GM21529 (cell line): ENCODE results near the gene CIITA.
"Not testable (repeated sequence)": the region's sequence is repeated elsewhere in the genome, so short reads cannot be mapped to it uniquely, and the experiment has no call there.

ENCODE experiments used
- ATAC-seq: cut with Tn5 transposase; IDR thresholded peaks from one replicate; pipeline ENCODE4 v1.9.1; 2021; ENCODE audit not compliant: unreplicated experiment

The CIITA gene

DNA sequence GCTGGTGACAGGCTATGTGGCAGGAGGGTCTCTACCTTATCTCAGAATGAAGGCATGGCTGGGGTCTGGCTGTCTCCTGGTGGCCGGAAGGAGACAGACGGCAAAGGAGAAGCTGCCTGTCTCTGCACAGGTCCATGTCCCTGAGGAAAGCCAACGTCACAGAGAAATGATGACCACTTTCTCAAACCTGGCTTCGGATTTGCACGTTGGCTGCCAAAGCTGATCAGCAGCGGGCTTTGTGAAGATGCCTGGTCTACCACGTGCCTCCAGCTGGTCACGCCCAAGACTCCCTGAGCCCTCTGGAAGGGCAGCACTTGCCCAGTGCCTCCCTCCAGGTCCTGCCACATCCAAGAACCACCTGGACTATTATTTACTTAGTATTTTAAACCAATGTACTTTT, 56.9 kb downstream of the CIITA start:
- ATAC-seq, result no peak

DNA sequence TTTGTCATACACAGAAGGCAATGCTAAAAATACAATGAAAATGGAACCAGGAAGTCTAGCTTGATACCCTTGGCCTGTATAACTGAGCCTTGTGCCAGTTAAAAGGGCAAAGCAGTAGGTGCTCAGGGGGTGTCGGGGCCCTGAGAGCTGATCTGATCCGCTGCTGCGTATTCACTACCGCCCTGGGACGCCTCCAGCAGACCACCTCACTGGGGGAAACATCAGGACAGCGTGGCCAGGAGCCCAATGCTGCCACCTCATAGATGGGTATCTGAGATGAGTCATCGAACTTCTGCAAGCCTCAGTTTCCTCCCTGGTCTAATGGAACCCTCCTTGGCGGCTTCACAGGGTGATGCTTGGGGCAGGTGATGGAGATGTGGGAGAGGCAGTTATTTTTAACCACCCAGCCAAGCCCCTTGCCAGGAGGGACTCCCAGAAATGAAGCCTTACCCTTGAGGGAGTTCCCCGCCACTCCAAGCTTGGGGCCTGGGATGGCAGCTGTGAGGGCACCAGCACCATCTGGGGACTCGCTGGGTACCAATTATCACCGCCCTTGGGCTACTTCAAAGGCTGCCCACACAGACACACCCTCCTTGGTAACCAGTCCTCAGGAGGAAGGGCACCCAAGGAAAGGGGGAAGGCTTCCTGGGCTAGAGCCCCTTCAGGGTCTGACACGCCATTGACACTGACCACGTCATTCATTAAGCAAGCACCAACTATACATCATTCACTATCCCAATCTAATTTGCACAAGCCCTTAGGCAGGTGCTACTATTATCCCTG, 57.5 kb downstream of the CIITA start:
- ATAC-seq, result no peak

DNA sequence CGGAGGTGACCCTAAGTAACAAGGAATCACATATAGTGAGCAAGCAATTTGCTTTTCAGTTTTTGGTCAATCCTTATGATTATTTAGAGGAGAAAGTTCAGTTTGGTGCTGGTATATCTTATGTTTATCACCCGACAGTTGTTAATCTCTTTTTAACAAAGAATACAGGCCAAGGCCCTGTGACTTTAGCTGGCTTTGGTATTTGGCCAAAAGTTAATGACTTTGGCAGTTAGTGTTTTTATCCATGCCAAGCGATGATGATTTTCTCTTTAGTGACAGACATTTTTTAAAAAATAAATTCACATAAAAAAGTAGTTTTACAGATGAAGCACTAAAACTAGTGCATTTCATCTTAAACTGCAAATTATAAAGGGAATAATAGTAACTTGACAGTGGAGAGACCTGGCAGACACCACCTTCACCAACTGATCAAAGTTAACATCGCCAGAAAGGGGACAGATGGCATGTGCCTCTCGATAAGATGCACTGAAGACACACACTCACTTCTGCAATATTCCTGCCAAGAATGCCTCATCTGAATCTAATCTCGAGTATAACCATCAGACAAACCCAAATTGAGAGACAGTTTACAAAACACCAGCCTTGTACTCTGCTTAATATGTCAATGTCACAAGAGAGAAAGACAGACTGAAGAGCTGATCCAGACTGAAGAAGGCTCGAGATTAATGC, 58.4 kb downstream of the CIITA start:
- ATAC-seq, result no peak

DNA sequence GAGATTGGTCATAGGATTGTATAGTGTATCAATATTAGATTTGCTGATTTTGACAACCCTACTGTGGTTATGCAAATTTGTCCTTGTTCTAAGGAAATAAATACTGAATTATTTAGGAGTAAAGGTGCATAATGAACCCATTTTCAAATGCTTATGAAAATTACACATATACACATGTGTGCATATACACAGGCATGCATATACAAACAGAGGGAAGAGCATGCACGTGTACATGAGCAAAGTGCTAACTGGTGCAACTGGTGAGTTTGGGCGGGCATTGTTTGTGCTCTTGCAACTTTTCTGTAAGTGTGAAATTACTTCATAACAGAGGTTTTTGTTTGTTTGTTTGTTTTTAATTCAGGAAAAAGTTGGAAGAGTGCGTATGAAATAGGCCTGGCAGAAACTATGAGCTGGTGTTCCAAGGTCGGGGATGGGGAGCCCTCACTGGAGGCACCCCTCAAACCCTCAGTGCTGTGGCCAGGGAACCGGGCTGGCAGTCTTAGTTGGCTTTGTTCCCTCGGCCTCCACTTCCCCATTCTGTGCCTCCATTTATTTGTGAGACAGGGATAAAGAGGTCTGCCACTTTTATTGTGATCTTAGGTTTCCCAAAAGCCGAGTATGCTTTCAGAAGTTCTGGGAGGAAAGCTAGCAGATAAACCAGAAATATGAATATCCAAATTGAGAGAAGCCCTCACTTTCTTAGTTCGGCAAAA, 59.4 kb downstream of the CIITA start:
- no peak for ATAC-seq

DNA sequence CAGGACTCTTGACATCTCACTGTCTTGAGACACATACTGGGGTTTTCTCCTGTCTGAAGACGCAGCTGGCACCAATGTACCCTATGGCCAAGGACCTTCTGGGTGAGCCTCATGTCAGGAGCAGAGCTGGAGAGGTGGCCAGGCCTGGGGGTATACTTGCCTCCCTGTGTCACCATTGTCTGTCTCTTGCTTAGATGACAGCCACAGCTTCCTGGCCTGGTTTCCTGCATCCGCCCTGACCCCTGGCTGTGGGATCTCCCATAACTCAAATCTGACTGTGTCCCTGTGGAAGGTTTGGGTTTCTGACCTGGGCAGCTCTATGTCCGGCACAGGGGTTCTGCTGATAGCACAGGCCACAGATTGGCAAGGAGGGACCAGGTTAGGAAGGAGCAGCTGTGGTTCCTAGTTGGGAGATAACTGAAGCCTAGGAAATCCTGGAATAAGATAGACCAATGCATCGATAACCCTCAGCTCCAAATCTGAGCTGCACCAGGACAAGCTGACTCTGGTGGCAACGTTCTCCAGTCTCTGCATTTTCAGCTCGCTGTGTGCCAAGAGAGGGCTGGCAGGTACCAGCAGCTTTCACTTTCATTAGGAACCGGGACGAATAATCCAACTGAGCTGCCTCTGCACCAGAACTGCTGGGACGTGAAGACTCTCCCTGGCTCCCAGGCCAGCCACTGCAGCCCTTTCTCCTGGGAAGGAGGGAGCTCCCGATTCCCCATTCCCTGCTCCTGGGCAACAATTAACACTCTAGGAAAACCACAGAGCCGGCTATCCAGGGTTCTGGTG, 60.3 kb downstream of the CIITA start:
- ATAC-seq, result no peak

DNA sequence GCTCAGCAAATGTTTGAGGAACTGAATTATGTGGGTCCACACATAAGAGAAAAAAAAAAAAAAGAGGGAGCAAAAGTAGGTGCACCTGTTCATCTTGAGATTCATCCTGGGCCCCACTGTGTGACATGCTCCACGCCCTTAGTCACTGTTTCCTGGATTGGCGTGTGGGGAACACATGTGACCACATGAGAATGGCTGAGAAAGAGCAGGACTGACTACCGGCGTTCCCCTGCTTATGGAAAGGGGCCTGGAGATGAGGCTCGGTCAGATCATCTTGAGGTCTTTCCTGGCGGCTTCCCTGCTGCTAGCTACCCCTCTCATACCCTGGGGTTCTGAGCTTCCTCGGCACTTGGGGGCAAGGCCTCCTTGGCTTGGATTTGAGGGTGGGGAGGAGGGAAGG, 61.3 kb downstream of the CIITA start:
- peak; percentile 28 for ATAC-seq

DNA sequence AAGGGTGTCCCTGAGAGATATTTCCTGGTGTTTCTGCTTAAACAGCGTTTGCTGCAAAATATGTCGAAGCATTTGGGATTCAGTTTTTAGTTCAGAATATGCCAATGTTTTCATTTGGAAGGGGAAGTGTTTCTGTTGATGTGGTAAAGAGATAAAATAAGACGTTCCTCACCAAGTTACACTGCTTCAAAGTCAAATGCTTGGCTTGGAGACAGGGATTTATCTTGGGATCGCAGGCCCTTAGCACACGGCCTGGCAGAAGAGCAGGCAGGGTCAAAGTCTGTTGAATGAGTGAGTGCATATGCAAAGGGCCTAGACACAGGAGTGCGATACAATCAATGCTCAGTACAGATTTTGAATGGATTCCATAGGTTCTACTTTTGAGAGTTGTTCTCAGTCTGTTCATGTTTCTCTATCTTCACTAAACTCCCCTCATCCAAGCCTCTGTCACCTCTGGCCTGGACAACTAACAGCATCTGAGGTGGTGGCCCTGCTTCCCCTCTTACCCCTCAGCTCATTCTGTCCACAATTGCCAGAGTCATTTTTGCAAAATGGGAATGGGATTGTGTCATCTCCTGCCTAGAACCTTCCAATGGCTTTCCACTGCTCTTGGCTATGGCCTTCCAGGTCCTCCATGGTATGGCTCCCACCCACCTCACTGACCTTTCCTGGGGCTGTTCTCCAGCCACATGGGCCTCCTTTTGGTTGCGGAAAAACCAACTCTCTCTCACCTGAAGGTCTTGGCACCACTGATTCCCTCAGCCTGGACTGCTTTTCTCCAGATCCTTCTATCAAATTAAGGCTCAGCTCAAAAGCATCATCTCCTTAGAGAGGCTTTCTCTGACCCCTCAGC, 62.0 kb downstream of the CIITA start:
- no peak for ATAC-seq

DNA sequence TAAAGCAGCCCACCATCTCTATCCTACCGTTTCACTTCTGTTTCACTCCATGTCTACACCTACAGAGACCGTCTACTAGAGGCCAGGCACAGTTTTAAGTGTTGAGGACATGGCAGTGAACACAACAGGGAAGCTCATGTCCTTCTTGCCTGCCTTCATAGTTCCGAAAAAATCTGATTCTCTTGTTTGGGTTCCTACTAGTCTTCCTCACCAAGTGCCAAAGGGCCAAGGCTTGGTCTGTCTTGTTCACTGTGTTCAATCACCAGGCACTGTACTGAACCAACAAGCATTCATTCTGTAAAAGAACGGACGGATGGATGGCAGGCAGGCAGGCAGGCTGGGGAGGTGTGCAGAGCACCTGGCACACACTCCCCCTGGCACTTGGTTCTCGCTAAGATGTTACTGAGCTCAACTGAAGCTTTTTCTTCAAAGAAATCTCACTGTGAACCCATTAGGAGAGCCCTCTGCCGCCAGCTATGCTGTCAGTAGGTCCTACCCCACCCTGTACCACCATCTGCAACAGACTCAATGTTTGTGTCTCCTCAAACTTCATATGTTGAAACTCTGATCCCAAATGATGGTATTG, 62.7 kb downstream of the CIITA start:
- ATAC-seq, result no peak

DNA sequence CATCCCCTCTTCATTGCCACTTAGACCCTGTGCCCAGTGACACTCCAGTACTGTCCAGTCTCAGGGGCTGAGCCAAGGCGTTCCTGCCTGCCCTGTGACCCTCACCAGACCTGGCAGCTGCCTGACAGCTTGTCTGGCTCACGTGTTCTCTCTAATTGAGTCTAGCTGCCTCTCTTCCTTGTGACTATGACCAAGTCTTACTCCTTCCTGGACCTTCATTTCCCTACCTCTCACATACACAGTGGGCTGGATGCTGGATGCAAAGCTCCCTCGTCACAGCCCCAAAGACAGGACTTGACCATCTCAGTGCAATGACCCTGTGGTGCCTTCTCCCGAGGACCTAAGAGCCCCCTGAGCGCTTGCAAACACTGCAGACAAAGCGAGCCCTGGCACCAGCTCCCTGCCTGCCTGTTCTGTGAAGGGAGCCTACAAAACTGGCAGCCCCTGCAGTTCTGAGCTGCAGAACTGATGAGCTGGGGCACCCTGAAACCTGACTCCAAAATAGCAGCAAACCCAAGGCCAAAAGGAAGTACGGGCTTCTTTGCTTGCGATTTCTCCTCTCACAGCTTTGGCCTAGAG, 63.6 kb downstream of the CIITA start:
- no peak for ATAC-seq

DNA sequence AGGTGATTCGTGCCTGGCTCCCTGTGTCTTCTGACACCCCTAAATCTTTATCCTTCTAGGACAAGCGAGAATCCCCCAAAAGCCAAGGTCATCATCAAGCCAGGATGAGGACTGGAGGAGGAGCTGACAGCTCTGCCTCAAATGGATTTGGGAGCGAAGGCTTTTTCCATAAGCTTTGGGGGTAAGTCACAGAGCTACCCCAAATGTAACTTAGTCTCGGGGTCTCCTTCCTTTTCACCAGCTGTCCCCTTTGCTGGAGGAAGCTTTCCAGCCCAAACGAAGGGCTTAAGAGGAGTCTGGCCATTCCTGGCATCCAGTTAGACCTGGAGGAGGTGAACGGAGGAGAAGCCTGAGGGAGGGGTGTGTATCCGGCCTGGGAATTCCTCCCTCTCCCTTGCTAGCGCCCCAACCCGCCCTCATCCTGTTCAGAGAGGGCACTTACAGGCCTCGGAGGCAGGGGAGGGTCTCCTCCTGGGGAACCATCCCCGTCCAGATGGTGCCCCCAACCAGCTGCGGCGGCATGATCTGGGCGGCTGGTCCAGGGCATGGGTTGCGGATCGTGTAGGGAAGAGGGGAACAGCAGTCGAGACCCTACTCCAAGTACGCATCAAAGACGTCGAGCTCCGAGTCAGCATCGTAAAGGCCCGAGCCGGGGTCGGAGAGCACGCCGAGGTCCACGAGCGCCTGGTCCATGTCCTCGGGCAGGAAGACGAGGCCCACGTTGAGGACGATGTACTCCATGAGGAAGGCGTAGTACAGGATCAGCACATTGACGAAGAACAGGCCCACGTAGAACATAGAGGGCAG, 64.3 kb downstream of the CIITA start:
- no peak for ATAC-seq

DNA sequence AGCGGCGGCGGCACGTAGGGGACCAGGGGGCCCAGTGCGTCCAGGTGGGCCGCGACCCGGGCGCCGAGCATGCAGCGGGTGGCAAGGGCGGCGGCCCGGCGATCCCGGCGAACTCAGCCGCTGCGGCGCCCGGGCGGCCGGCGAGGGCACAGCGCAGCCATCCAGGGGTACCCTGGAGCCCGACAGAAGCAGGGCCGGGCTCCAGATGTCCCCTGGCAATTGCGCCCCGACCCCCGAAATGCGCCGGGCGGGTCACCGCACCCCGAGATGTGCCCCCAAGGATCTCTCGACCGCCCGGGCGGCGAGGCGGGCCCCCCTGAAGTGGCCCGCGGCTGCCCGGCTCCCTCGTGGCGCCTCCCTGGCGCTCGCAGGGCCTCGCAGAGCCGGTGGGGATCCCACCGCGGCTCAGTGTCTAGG, 64.9 kb downstream of the CIITA start:
- not testable (repeated sequence) for ATAC-seq

DNA sequence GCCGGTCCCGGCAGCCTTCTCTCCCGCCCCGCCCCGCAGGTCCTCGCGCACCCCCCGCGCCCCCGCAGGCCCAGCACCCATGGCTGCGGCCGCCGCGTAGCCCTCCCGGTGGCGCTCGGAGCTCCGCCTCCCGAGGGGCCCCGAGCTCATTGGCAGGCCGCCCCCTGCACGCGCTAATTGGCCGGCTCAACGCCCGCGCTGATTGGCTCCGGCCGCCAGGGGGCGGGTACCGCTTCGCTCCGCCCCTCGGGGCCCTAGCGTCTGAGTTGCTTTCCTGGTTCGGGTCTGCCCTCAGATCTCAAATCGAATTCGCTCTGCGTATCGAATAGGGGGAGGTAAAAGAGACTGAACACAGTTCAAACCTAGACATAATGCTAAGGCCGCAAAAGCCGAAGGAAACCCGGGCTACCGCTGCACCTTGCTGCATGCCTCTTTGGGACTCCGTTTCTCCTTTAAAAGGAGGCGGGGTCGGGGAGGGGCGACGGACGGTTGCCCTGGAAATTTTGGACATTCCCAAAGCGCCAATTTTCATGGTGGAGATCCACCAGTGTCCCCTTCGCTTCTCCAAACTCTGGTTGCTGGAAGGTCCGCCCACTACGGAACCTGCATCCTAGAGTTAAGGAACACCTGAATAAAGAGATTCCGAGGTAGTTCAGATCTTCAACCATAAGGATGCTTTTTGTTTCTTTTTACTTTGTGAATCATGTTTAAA, 65.5 kb downstream of the CIITA start, which contains the start of gene DEXI:
Gene DEXI (minus strand): TSS at position 117 of the 712 bp plus-strand sequence. CDS start 463 bp downstream, outside the sequence.
- ATAC-seq, result peak; percentile 49

DNA sequence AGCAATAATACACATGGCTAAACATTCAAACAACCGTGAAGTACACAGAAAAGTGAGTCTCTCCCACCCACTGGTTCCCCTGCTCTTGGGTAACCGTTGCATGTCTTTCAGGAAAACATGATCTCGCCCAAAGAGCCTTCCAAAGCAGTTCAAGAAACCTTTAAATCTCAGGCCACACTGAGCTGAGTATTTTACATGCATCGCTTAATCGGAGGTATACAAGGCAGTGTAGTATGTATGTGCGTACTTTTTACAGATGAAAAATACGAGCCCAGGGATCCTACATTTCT, 66.0 kb downstream of the CIITA start:
- no peak for ATAC-seq

DNA sequence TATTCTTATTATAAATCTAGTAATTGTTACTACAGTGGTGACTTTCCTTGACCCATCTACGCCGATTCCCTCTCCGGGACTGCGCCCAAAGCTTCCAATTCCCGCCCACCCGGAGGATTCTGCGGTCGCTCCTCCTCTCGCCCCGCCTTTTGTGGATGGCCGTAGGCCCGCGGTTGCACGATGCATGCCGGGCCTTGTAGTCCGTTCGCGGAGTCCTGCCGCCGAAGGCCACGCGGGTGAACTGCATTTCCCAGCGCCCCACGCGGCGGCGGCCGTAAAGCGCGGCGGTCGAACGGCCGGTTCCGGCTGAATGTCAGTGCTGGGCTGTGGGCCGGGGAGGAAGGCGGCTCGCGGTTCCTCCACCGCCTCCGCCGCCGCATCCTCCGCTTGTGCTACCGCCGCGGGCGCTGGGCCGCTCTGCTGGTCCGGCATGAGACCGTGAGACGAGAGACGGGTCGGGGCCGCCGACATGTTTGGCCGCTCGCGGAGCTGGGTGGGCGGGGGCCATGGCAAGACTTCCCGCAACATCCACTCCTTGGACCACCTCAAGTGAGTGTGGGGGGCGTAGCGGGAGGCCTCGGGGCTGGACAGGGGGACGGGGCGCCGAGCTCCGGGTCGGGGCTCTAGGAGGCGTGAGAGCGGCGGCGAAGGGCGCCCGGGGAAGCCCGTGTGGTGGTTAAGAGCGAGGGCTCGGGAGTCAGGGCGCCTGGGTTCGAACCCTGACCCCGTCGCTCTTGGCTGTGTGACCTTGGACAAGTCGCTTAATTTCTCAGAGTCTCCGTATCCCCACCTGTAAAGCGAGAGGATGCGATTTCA, 67.5 kb downstream of the CIITA start, which contains the start of gene CLEC16A:
Gene CLEC16A (plus strand): TSS at position 316 of the 816 bp plus-strand sequence. CDS start 154 bp downstream, at position 470.
- ATAC-seq, result peak; percentile 72

DNA sequence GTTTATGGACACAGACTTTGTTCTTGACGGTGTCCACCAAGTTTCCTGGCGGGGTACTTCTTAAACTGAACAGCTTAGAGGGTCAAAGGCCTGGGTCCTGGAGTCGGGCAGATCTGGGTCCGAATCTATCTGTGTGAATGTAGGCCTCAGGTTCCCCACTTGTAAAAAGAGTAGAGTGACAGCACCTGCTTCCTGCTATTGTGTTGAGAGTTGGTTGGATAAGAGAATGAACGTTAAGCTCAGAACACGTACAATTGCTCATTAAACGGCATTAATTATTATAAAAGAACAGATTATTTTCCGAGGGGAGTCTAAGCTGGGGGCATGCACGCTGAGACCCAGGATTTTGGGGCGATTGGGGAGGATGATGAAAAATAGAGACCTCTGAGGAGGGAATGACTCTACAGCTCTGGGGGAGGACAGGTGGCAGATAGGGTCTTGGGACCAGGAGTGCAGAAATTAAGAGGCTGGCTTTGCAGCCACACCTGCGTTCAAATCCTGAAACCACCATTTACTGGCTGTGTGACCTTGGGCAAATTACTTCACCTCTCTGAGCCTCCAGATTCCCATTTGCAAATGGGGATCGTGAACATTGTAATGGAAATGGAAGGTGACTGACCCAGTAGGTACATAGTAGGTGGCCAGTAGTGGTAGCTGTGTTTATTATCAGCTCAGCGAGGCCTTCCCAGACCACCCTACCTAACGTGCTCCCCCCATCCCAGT, 68.2 kb downstream of the CIITA start:
- no peak for ATAC-seq

DNA sequence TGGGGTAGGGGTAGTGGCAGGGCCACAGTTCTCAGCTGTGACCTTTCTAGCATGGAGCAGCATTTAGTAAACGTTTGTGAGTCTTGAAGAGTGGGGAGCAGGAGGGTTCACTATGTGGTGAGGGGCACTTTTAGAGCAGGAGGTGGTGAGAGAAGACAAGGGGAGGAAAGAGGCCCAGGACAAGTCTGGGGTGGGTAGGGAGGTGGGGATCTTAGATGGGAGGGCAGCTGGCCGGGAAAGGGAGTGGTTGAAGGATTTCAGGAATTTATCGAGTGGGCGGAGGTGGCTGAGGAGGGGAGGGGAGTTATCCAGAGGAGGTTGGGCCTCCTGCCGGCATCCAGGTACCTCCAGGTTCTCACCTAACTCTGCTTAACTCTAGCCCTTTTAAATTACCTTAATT, 69.3 kb downstream of the CIITA start:
- no peak for ATAC-seq
